ENCODE results near the gene SYNE2.

The SYNE2 gene

GRCh38 chr14:64074961-64075612 is 222.3 kb downstream of the SYNE2 start:
- no peak for DNase-seq
- no peak overlapping the region for H3K27ac ChIP-seq (ENCODE audit: insufficient read depth, low read length, poor library complexity, severe bottlenecking)
- peaks cover 70% of the 10 kb centered on the region for H3K36me3 ChIP-seq (ENCODE audit: control insufficient read depth, insufficient read depth, low read length)
- H3K9me3 ChIP-seq (ENCODE audit: control insufficient read depth, low read length), result no peaks in the 10 kb centered on the region
- H3K27me3 ChIP-seq (replicated peaks; ENCODE audit: control insufficient read depth, insufficient read depth, low read length, poor library complexity, severe bottlenecking), result no peaks in the 10 kb centered on the region
- no peak overlapping the region for H3K4me3 ChIP-seq (ENCODE audit: insufficient read depth, low read depth, low read length, poor library complexity, severe bottlenecking)
- H3K4me1 ChIP-seq (ENCODE audit: control insufficient read depth, insufficient read depth, low read length, poor library complexity, severe bottlenecking), result no peaks in the 10 kb centered on the region

DNA sequence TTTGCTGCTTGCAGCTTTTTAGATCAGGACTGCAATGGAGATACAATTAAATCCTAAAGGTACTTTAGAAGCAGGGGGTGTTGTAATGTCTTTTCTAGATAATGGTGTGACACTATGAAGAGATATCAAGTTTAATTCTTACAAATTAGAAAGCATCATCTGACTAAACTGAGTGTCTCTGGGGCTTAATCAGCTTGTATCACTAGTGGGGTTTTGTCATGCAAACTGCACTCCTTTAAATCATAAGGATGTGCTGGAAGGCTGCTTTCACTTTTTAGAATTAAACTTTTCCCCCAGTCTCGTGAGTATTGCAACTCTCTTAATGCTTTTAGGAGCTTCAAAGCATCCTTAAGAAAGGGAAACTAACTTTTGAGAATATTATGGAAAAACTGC is 222.8 kb downstream of the SYNE2 start:
- no peaks in the 10 kb centered on the region for H3K9me3 ChIP-seq (ENCODE audit: control insufficient read depth, low read length)
- H3K36me3 ChIP-seq (ENCODE audit: control insufficient read depth, insufficient read depth, low read length), result peaks cover 70% of the 10 kb centered on the region
- H3K27me3 ChIP-seq (replicated peaks; ENCODE audit: control insufficient read depth, insufficient read depth, low read length, poor library complexity, severe bottlenecking), result no peaks in the 10 kb centered on the region
- no peak overlapping the region for H3K27ac ChIP-seq (ENCODE audit: insufficient read depth, low read length, poor library complexity, severe bottlenecking)
- no peaks in the 10 kb centered on the region for H3K4me1 ChIP-seq (ENCODE audit: control insufficient read depth, insufficient read depth, low read length, poor library complexity, severe bottlenecking)
- H3K4me3 ChIP-seq (ENCODE audit: insufficient read depth, low read depth, low read length, poor library complexity, severe bottlenecking), result no peak overlapping the region
- no peak for DNase-seq

- Histone ChIP-seq H3K4me3 (ENCODE audit: insufficient read depth, low read depth, low read length, poor library complexity, severe bottlenecking) (no peak overlapping the region), H3K4me1 (ENCODE audit: control insufficient read depth, insufficient read depth, low read length, poor library complexity, severe bottlenecking) (no peaks in the 10 kb centered on the region), H3K27ac (ENCODE audit: insufficient read depth, low read length, poor library complexity, severe bottlenecking) (no peak overlapping the region), H3K27me3 (replicated peaks; ENCODE audit: control insufficient read depth, insufficient read depth, low read length, poor library complexity, severe bottlenecking) (no peaks in the 10 kb centered on the region), H3K36me3 (ENCODE audit: control insufficient read depth, insufficient read depth, low read length) (peaks cover 59% of the 10 kb centered on the region), H3K9me3 (ENCODE audit: control insufficient read depth, low read length) (no peaks in the 10 kb centered on the region)
- no peak for DNase-seq
These were observed 227.6 kb downstream of the SYNE2 start for GRCh38 chr14:64080452-64080851.

GRCh38 chr14:64081174-64081746 is 228.5 kb downstream of the SYNE2 start:
- Histone ChIP-seq H3K9me3 (ENCODE audit: control insufficient read depth, low read length) (no peaks in the 10 kb centered on the region), H3K4me1 (ENCODE audit: control insufficient read depth, insufficient read depth, low read length, poor library complexity, severe bottlenecking) (no peaks in the 10 kb centered on the region), H3K27ac (ENCODE audit: insufficient read depth, low read length, poor library complexity, severe bottlenecking) (no peak overlapping the region), H3K4me3 (ENCODE audit: insufficient read depth, low read depth, low read length, poor library complexity, severe bottlenecking) (no peak overlapping the region), H3K27me3 (replicated peaks; ENCODE audit: control insufficient read depth, insufficient read depth, low read length, poor library complexity, severe bottlenecking) (no peaks in the 10 kb centered on the region), H3K36me3 (ENCODE audit: control insufficient read depth, insufficient read depth, low read length) (peaks cover 55% of the 10 kb centered on the region)
- DNase-seq, result no peak

DNA sequence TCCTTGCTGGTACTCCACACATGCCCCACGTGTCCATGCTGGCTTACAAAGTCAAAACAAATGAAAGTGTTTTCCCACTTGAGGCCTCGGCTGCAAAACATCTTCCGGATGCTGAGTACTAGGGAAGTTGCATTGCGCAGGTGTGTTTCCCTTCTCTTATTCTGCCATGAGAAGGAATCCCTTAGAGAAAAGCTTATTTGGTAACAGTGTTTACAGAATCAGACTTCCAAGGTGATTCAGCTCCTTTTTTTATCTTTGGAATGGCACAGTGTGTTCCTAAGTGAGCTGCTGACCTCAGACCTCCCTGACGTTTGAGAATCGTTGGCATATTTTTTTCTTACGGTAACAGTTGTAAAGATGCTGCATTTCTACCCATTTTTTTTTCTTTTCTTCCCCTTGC is 230.0 kb downstream of the SYNE2 start:
- Histone ChIP-seq H3K4me1 (ENCODE audit: control insufficient read depth, insufficient read depth, low read length, poor library complexity, severe bottlenecking) (no peaks in the 10 kb centered on the region), H3K36me3 (ENCODE audit: control insufficient read depth, insufficient read depth, low read length) (peaks cover 58% of the 10 kb centered on the region), H3K27me3 (replicated peaks; ENCODE audit: control insufficient read depth, insufficient read depth, low read length, poor library complexity, severe bottlenecking) (no peaks in the 10 kb centered on the region), H3K4me3 (ENCODE audit: insufficient read depth, low read depth, low read length, poor library complexity, severe bottlenecking) (no peak overlapping the region), H3K27ac (ENCODE audit: insufficient read depth, low read length, poor library complexity, severe bottlenecking) (no peak overlapping the region), H3K9me3 (ENCODE audit: control insufficient read depth, low read length) (no peaks in the 10 kb centered on the region)
- DNase-seq, result no peak

- Histone ChIP-seq H3K9me3 (ENCODE audit: control insufficient read depth, low read length) (no peaks in the 10 kb centered on the region), H3K27me3 (replicated peaks; ENCODE audit: control insufficient read depth, insufficient read depth, low read length, poor library complexity, severe bottlenecking) (no peaks in the 10 kb centered on the region), H3K4me1 (ENCODE audit: control insufficient read depth, insufficient read depth, low read length, poor library complexity, severe bottlenecking) (no peaks in the 10 kb centered on the region), H3K4me3 (ENCODE audit: insufficient read depth, low read depth, low read length, poor library complexity, severe bottlenecking) (no peak overlapping the region), H3K36me3 (ENCODE audit: control insufficient read depth, insufficient read depth, low read length) (peaks cover 32% of the 10 kb centered on the region), H3K27ac (ENCODE audit: insufficient read depth, low read length, poor library complexity, severe bottlenecking) (no peak overlapping the region)
- no peak for DNase-seq
These were observed 235.8 kb downstream of the SYNE2 start for GRCh38 chr14:64088647-64088964.

DNA sequence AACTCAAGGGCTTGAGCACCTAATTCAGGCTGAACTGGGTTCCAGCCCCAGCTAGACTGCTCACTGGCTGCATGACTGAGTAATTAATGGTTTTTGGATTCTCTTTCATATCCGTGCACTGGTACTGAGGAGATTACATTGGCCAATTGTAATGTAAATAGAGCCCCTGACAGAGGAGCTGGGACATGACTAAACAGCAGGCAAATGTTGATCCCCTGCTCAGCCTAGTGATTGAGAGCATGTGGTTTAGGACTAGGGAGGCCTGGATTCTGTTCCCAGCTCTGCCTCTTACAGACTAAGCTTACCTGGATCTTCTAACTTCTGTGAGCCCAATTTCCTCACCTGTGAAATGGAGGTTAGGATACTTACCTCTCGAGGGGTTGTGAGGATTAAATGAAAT is 237.1 kb downstream of the SYNE2 start:
- no peaks in the 10 kb centered on the region for H3K9me3 ChIP-seq (ENCODE audit: control insufficient read depth, low read length)
- H3K27me3 ChIP-seq (replicated peaks; ENCODE audit: control insufficient read depth, insufficient read depth, low read length, poor library complexity, severe bottlenecking), result no peaks in the 10 kb centered on the region
- H3K4me1 ChIP-seq (ENCODE audit: control insufficient read depth, insufficient read depth, low read length, poor library complexity, severe bottlenecking), result no peaks in the 10 kb centered on the region
- H3K36me3 ChIP-seq (ENCODE audit: control insufficient read depth, insufficient read depth, low read length), result peaks cover 34% of the 10 kb centered on the region
- DNase-seq, result no peak
- no peak overlapping the region for H3K4me3 ChIP-seq (ENCODE audit: insufficient read depth, low read depth, low read length, poor library complexity, severe bottlenecking)
- H3K27ac ChIP-seq (ENCODE audit: insufficient read depth, low read length, poor library complexity, severe bottlenecking), result no peak overlapping the region

GRCh38 chr14:64091217-64091616 is 238.4 kb downstream of the SYNE2 start:
- H3K4me3 ChIP-seq (ENCODE audit: insufficient read depth, low read depth, low read length, poor library complexity, severe bottlenecking), result no peak overlapping the region
- DNase-seq, result no peak
- H3K27me3 ChIP-seq (replicated peaks; ENCODE audit: control insufficient read depth, insufficient read depth, low read length, poor library complexity, severe bottlenecking), result no peaks in the 10 kb centered on the region
- peaks cover 47% of the 10 kb centered on the region for H3K36me3 ChIP-seq (ENCODE audit: control insufficient read depth, insufficient read depth, low read length)
- no peaks in the 10 kb centered on the region for H3K9me3 ChIP-seq (ENCODE audit: control insufficient read depth, low read length)
- H3K27ac ChIP-seq (ENCODE audit: insufficient read depth, low read length, poor library complexity, severe bottlenecking), result no peak overlapping the region
- no peaks in the 10 kb centered on the region for H3K4me1 ChIP-seq (ENCODE audit: control insufficient read depth, insufficient read depth, low read length, poor library complexity, severe bottlenecking)

GRCh38 chr14:64092338-64092737 is 239.5 kb downstream of the SYNE2 start:
- H3K4me1 ChIP-seq (ENCODE audit: control insufficient read depth, insufficient read depth, low read length, poor library complexity, severe bottlenecking), result no peaks in the 10 kb centered on the region
- DNase-seq, result no peak
- H3K36me3 ChIP-seq (ENCODE audit: control insufficient read depth, insufficient read depth, low read length), result peaks cover 57% of the 10 kb centered on the region
- H3K9me3 ChIP-seq (ENCODE audit: control insufficient read depth, low read length), result no peaks in the 10 kb centered on the region
- no peak overlapping the region for H3K27ac ChIP-seq (ENCODE audit: insufficient read depth, low read length, poor library complexity, severe bottlenecking)
- no peaks in the 10 kb centered on the region for H3K27me3 ChIP-seq (replicated peaks; ENCODE audit: control insufficient read depth, insufficient read depth, low read length, poor library complexity, severe bottlenecking)
- no peak overlapping the region for H3K4me3 ChIP-seq (ENCODE audit: insufficient read depth, low read depth, low read length, poor library complexity, severe bottlenecking)

GRCh38 chr14:64092940-64093339 is 240.1 kb downstream of the SYNE2 start:
- Histone ChIP-seq H3K4me3 (ENCODE audit: insufficient read depth, low read depth, low read length, poor library complexity, severe bottlenecking) (no peak overlapping the region), H3K9me3 (ENCODE audit: control insufficient read depth, low read length) (no peaks in the 10 kb centered on the region), H3K27me3 (replicated peaks; ENCODE audit: control insufficient read depth, insufficient read depth, low read length, poor library complexity, severe bottlenecking) (no peaks in the 10 kb centered on the region), H3K27ac (ENCODE audit: insufficient read depth, low read length, poor library complexity, severe bottlenecking) (no peak overlapping the region), H3K36me3 (ENCODE audit: control insufficient read depth, insufficient read depth, low read length) (peaks cover 58% of the 10 kb centered on the region), H3K4me1 (ENCODE audit: control insufficient read depth, insufficient read depth, low read length, poor library complexity, severe bottlenecking) (no peaks in the 10 kb centered on the region)
- DNase-seq, result no peak

Measured in effector memory CD4-positive, alpha-beta T cell (primary cell).